GM19438 (cell line): ENCODE results near the gene CATSPER4.
A peak's percentile ranks its signal among the peaks of the same experiment; 100 is the strongest.
"Not testable (repeated sequence)": the region's sequence is repeated elsewhere in the genome, so short reads cannot be mapped to it uniquely, and the experiment has no call there.

Experiments
- ATAC-seq: cut with Tn5 transposase; IDR thresholded peaks from one replicate; pipeline ENCODE4 v1.9.1; 2021; ENCODE audit warnings: low read depth; ENCODE audit not compliant: unreplicated experiment

Gene CATSPER4

GRCh38 chr1:26189331-26189730, 1.1 kb upstream of the CATSPER4 start:
- ATAC-seq = no peak

DNA sequence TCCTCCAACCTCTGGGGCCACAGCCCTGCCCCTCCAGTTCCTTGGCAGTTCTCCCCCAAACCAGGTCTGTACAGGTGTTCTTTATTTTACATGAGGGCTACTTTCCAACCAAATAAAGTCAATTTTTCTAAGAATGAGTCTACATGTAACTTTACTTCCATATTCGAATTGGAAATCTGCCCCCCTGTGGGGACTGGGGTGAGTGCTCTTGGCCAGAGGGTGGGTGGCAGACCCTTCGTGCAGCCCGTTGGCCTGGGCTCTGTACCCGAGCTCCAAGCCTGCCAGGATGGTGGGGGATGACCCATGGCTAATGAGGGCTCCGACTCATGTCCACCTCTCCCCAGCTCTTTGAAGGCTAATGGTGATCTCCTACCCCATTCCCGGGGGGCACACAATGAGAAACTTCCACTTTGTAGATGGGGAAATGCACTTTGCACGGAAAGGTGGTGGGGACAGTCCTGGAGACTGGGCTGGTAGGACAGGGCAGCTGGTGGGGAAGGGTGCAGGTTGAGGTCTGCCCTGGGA, 589 bp upstream of the CATSPER4 start:
- no peak for ATAC-seq

DNA sequence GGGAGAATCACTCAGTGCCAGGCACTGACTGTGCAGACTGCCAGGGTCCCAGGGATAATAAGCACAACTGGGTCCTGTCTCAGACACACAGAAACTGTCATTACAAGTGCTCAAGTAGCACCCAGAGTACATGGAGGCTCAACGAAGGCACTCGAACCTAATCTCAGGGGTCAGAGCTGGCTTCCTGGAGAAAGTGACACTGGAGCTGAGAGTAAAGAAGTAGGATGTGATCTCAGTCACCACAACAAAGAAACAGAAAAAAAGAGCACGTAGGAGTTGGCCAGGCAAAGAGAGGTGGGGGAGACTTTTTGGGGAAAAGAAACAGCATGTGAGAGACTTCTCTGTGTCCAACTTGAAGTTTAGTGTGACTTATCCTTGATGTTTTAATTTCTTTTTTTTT, 1.3 kb downstream of the CATSPER4 start:
- no peak for ATAC-seq

- ATAC-seq = no peak
Observed at GRCh38 chr1:26195805-26196204, 5.4 kb downstream of the CATSPER4 start.

DNA sequence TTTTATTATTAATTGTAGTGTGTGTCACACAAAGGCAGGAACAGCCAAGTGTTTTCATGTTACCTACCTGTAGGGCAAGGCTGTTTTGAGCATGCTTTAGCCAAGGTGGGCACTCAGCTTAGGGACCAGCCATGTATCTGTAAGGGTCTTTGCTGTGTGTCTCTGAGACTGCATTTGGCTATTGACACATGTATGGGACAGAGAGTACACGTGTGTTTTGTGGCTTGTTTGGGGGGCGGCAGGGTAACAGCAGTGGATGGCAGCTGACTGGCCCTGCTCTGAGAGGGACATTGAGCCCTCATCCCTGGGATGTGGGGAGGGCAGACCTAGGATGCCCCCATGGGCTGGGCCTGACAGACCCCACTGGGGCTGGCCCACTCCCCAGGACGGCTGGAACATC, 6.9 kb downstream of the CATSPER4 start:
- ATAC-seq = no peak

DNA sequence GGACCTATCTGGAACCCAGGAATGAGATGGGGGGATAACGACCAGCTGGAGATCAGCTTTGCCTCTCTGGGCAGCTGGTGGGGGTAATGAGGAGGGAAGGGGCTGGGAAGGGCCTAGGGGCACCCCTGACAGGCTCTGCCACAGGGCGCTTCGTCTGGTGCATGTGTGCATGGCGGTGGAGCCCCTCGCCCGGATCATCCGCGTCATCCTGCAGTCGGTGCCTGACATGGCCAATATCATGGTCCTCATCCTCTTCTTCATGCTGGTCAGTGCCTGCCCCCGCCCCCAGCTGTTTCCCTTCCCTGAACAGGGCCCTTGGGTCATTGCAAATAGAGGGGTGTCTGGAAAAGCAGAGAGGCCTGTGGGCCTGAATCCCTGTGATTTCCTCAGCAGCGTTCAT, 7.4 kb downstream of the CATSPER4 start:
- no peak for ATAC-seq

DNA sequence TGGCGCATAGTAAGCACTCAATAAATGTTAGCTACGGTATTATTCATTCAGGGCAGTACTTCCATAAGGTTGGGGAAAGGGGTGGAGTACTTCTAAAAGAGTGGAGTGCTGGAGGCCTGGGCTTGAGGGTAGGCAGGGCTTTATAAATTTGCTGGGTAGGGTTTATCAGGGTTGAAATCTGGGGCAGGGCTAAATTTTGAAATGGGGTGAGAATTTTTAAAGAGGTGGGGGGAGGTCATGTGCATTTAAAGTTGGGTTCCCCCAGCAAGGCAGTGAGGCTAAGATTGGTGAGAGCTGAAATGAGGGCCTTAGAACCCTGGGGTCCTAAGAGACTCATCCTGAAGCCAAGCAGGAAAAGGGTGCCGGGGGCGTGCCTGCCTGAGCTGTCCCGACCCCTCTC, 10.0 kb downstream of the CATSPER4 start:
- no peak for ATAC-seq

GRCh38 chr1:26203642-26204318, 13.4 kb downstream of the CATSPER4 start:
- no peak for ATAC-seq

DNA sequence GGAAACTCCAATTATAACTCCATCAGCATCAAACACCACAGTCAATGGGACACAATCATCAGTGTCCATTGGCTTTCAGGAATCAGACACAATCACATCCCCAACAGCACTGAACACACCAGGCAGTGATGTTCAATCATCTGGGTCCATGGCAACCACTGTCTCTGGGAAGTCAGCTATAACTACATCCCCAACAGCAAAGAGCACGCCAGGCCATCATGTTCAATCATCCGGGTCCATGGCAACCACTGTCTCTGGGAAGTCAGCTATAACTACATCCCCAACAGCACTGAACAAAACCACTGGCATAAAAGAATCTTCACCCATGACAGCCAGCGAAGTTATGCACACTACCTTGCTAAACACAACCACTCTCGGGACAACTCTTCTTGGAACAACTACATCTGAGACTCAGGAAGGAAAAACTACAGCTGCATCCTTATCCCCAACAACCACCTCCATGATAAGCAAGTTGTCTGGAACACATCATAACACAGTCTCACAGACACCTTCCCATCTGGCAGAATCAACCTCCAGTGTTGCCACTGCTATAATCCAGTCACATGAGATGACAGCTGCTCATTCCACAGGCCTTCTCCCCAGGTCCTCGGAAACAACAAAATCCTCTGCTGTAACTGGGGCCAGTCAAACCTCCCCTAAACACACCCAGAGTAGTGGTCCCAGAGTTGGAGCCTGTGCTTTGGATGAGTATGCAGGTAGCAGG, 19.9 kb downstream of the CATSPER4 start:
- ATAC-seq = no peak

DNA sequence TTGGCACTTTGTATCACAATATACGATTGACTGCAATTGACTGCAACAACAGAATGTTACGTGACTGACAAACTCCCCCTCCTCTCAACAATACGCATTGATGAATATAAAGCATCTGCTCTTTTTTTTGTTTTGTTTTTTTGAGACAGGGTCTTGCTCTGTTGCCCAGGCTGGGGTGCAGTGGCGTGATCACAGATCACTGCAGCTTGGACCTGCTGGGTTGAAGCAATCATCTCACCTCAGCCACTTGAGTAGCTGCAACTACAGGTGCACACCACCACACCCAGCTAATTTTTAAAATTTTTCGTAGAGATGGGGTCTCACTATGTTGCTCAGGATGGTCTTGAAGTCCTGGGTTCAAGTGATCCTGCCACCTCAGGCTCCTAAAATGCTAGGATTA, 22.3 kb downstream of the CATSPER4 start:
- ATAC-seq = no peak

DNA sequence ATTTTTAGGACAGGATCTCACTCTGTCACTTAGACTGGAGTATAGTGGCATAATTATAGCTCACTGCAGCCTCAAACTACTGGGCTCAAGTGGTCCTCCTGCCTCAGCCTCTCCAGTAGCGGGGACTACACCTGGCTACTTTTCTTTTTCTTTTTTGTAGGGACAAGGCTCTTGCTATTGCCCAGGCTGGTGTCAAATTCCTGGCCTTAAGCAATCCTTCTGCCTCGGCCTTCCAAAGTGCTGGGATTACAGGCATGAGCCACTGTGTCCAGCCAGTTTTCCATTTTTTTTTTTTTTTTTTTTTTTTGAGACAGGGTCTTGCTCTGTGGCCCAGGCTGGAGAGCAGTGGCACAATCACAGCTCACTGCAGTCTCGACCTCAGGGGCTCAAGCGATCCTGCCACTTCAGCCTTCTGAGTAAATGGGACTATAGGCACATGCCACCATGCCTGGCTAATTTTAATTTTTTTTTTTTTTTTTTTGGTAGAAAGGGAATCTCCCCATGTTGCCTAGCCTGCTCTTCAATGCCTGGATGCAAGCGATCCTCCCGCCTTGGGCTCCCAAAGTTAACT, 23.0 kb downstream of the CATSPER4 start:
- no peak for ATAC-seq

GRCh38 chr1:26215246-26215645, 24.8 kb downstream of the CATSPER4 start:
- ATAC-seq = no peak

GRCh38 chr1:26218906-26219494, 28.6 kb downstream of the CATSPER4 start:
- ATAC-seq = no peak

- ATAC-seq = no peak
Observed at GRCh38 chr1:26220199-26220912, 30.0 kb downstream of the CATSPER4 start.

DNA sequence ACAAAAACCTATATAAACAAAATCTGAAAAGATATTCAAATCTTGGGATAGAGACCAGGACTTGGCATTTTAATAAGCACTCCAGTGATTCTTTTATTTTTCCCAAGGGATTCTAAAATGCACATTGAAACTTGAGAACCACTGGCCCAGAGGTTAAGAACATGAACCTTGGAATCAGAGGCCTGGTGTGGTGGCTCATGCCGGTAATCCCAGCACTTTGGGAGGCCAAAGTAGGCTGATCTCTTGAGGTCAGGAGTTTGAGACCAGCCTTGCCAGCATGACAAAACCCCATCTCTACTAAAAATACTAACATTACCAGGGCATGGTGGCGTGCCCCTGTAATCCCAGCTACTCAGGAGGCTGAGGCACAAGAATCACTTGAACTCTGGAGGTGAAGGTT, 30.7 kb downstream of the CATSPER4 start:
- no peak for ATAC-seq

DNA sequence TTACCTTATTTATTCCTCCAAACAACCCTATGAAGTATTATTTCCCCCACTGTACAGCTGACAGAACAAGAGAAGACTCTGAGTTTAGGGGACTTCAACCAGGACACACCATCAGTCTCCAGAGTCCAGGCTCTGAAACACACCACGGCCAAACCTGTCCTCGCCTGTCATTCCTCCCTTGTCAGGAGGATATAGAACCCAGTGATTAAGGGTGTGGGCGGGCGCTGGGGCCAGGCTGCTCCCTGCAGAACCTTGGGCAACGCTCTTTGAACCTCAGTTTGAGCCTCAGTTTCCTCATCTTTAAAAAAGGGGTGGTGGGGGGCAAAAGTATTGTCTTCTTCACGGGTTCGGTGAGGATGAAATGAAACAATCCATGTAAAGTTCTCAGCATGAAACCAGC, 34.2 kb downstream of the CATSPER4 start:
- no peak for ATAC-seq

- no peak for ATAC-seq
Observed at GRCh38 chr1:26225033-26225831, 34.8 kb downstream of the CATSPER4 start.

GRCh38 chr1:26230682-26231081, 40.3 kb downstream of the CATSPER4 start:
- not testable (repeated sequence) for ATAC-seq

DNA sequence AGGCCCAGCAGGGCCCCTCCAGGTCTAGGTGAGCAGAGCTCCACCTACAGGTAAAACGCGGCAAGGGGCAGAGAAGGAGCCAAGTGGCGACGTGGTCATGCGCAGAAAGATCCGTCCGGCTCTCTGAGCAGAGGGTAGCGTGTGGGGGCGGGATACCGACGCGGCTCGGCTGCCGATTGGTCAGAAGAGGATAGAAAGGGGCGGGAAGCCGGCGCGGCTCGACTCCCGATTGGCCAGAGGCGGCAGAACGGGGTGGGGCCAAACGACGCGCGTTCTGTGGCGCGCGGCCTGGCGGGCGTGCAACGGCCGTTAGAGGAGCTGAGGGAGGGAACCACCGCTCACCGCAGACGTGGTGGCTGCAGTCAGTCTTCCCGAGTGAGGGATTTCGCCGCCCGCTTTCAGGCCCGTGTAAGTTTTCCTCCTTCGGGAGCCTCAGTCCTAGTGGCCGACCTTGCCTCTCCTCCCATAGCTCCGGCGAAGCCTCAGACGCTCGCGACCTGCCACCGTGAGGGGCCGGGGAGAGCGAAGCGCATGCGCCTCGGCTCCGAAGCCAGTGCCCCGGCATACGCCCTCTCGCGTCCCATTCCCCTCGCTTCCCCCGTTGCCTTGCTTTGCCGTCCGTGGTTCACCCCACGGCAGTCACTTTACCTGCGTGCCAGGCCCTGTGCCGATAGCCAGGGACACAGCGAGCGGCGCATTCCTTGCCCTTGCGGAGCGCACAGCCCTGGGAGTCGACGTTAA, 43.7 kb downstream of the CATSPER4 start, which contains the start of gene CEP85:
TSS of gene CEP85 (plus strand) at position 298 of the 741 bp plus-strand sequence. CDS start 5,584 bp downstream, outside the sequence.
- peak; percentile 85 for ATAC-seq
